Mucosa of descending colon (tissue), 3 donors: Measurements from ENCODE around the gene PGAM4. TPM values are rescaled to one million over a fixed set of nuclear protein-coding genes. Genes with fewer than 3 reads are reported as not detected.
"Not testable (repeated sequence)": the region's sequence is repeated elsewhere in the genome, so short reads cannot be mapped to it uniquely, and the experiment has no call there.

Source experiments
- ATAC-seq: fragments of 200-7000 bp; cut with Tn5 transposase; one replicate; pipeline ENCODE4 v1.9.1; 2020; ENCODE audit warnings: mild to moderate bottlenecking, moderate library complexity
- DNase-seq, 3 donors: peaks; one replicate each; pipeline ENCODE4 v3.0.0-alpha.2; 2020
- H3K36me3 ChIP-seq: fragments of 200-600 bp; one replicate; pipeline ENCODE4 v1.8.0; 2021; ENCODE audit warnings: low read depth, mild to moderate bottlenecking
- H3K4me1 ChIP-seq: fragments of 200-600 bp; one replicate; pipeline ENCODE4 v1.8.0; 2021; ENCODE audit warnings: low read depth, mild to moderate bottlenecking
- H3K4me3 ChIP-seq: fragments of 200-600 bp; one replicate; pipeline ENCODE4 v1.8.0; 2021; ENCODE audit warnings: mild to moderate bottlenecking
- H3K9me3 ChIP-seq: fragments of 200-600 bp; one replicate; pipeline ENCODE4 v1.8.0; 2021; ENCODE audit warnings: mild to moderate bottlenecking
- CTCF ChIP-seq: fragments of 200-600 bp; IDR thresholded peaks from one replicate; pipeline ENCODE4 v1.8.0; 2022; ENCODE audit warnings: antibody characterized with exemption, mild to moderate bottlenecking
- intact Hi-C, 2 donors: fragments of 100-400 bp; cut with DNase I in 1 of 2; cut with micrococcal nuclease in 1 of 2; formaldehyde crosslinking; loops; one replicate each; pipeline versions ENCODE4 v1.11.0 to v1.11.1; 2022; cut with DNase I, micrococcal nuclease
- total RNA-seq, 3 donors: library from RNA; stranded (reverse); fragmentation: NEBNext Ultra II Directional in 2 of 3; extraction: Animal tissue kit (Norgen Biotek cat#: 25700) in 2 of 3; gene quantifications; one replicate each; pipeline versions ENCODE4 v1.2.1 to v1.2.4, GENCODE V29; 2021 to 2023
- donor health status: DM: no; HTN: no; CAD: no; lungs with moderate emphysema.
- donor health status: DM: no; HTN: no; CAD: no.
- donor health status: DM: no; HTN: yes; CAD: no.

Gene PGAM4
- total RNA-seq, 3 donors from 2014 or later: not detected

GRCh38 chrX:77953708-77954107, 15.7 kb downstream of the PGAM4 start:
- no peak for TF ChIP-seq CTCF
- no peaks in the 10 kb centered on the region for H3K36me3 ChIP-seq
- intact Hi-C loops: no loop called here
- peak; percentile 81 for ATAC-seq
- no peaks in the 10 kb centered on the region for H3K4me1 ChIP-seq
- no peaks in the 10 kb centered on the region for H3K9me3 ChIP-seq
- no peak overlapping the region for H3K4me3 ChIP-seq
- peak in 1 of 3 donors; percentile 21 for DNase-seq

- ATAC-seq (peak; percentile 54), DNase-seq (no peak)
- Histone ChIP-seq H3K36me3 (no peaks in the 10 kb centered on the region), H3K4me1 (no peaks in the 10 kb centered on the region), H3K9me3 (no peaks in the 10 kb centered on the region), H3K4me3 (no peak overlapping the region)
- no peak for TF ChIP-seq CTCF
- intact Hi-C loops: no loop called here
These were observed 16.1 kb downstream of the PGAM4 start for GRCh38 chrX:77953302-77953701.

GRCh38 chrX:77952173-77952572, 17.3 kb downstream of the PGAM4 start:
- DNase-seq (no peak), ATAC-seq (no peak)
- no peaks in the 10 kb centered on the region for H3K9me3 ChIP-seq
- H3K4me3 ChIP-seq: no peak overlapping the region
- H3K4me1 ChIP-seq: no peaks in the 10 kb centered on the region
- intact Hi-C loops: no loop called here
- H3K36me3 ChIP-seq: no peaks in the 10 kb centered on the region
- no peak for TF ChIP-seq CTCF

- DNase-seq (no peak), ATAC-seq (no peak)
- Histone ChIP-seq H3K4me1 (no peaks in the 10 kb centered on the region), H3K36me3 (no peaks in the 10 kb centered on the region), H3K9me3 (no peaks in the 10 kb centered on the region), H3K4me3 (no peak overlapping the region)
- intact Hi-C loops: no loop called here
- TF ChIP-seq CTCF: no peak
These were observed 19.6 kb downstream of the PGAM4 start for GRCh38 chrX:77949840-77950239.

- intact Hi-C loops: no loop called here
- DNase-seq (no peak), ATAC-seq (no peak)
- H3K36me3 ChIP-seq: no peaks in the 10 kb centered on the region
- no peaks in the 10 kb centered on the region for H3K9me3 ChIP-seq
- TF ChIP-seq CTCF: no peak
- peaks cover 6% of the 10 kb centered on the region for H3K4me1 ChIP-seq
- H3K4me3 ChIP-seq: no peak overlapping the region
These were observed 22.9 kb downstream of the PGAM4 start for GRCh38 chrX:77946571-77946970.

GRCh38 chrX:77945910-77946545, 23.4 kb downstream of the PGAM4 start:
- no peak for ATAC-seq
- no peak for TF ChIP-seq CTCF
- intact Hi-C loops: no loop called here
- Histone ChIP-seq H3K9me3 (no peaks in the 10 kb centered on the region), H3K4me1 (peaks cover 6% of the 10 kb centered on the region), H3K4me3 (no peak overlapping the region), H3K36me3 (no peaks in the 10 kb centered on the region)
- DNase-seq: no peak

GRCh38 chrX:77945031-77945430, 24.4 kb downstream of the PGAM4 start:
- H3K9me3 ChIP-seq, H3K36me3 ChIP-seq, H3K4me1 ChIP-seq, intact Hi-C loops, H3K4me3 ChIP-seq, ATAC-seq, DNase-seq: not testable (repeated sequence)
